SH-SY5Y (cell line): ENCODE results near the gene PDCD2L.

Experiments used
- GATA2 ChIP-seq: IDR thresholded peaks from 2 replicates; pipeline ENCODE4 v1.6.1; 2011; ENCODE audit warnings: mild to moderate bottlenecking, low read depth, low read length
- GATA3 ChIP-seq: IDR thresholded peaks from 2 replicates; pipeline ENCODE4 v1.6.1; 2011; ENCODE audit warnings: low read depth, mild to moderate bottlenecking, low read length, moderate library complexity

PDCD2L gene

DNA sequence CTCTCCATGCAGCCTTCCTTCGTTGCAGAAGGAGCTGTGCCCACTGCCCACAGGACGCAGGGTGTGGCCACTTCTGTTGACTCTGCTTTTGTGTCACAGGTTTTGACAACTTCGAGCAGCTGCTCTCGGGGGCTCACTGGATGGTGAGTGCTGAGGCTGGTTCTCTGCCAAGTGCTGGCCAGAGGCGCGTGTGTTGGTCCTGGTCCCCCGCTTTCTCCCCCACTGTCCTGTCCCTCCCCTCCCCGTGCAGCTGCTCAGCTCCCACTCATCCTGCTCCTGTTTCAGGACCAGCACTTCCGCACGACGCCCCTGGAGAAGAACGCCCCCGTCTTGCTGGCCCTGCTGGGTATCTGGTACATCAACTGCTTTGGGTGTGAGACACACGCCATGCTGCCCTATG lies 10.6 kb upstream of the PDCD2L start:
- TF ChIP-seq GATA3 (no peak), GATA2 (no peak)

DNA sequence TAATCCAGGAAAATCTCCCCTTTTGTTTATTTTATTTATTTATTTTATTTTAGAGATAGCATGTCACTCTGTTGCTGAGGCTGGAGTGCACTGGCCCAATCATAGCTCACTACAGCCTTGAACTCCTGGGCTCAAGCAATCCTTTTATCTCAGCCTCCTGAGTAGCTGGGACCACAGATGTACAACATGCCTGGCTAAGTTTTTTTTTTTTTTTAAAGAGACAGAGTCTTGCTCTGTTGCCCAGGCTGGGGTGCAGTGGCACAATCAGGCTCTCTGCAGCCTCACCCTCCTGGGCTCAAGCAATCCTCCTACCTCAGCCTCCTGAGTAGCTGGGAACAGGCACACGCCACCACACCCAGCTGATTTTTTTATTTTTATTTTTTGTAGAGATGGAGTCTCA lies 6.3 kb upstream of the PDCD2L start:
- TF ChIP-seq GATA3 (no peak), GATA2 (no peak)

DNA sequence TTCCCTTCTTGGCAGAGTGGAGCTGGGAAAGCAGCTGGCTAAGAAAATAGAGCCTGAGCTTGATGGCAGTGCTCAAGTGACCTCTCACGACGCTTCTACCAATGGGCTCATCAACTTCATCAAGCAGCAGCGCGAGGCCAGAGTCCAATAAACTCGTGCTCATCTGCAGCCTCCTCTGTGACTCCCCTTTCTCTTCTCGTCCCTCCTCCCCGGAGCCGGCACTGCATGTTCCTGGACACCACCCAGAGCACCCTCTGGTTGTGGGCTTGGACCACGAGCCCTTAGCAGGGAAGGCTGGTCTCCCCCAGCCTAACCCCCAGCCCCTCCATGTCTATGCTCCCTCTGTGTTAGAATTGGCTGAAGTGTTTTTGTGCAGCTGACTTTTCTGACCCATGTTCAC lies 4.3 kb upstream of the PDCD2L start:
- TF ChIP-seq GATA2, result no peak
- no peak for TF ChIP-seq GATA3

DNA sequence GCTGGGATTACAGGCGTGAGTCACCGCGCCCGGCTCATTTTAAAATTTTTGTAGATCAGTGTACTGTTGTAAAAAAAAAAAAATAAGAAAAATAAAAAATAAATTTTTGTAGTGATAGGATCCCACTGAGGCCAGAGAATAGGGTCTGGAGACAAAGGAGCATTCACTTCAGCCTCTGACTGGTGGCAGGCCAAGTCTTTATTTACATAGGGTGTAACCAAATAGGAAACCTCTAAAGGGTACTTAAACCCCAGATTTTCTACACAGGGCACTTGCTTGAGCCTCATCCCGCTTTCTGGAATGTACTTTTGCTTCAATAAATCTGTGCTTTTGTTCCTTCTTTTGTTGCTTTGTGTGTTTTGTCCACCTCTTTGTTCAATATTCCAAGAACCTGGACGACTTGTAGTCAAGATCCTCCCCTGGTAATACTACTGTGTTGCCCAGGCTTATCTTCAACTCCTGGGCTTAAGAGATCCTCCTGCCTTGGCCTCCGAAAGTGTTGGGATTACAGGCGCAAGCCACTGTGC lies 2.1 kb upstream of the PDCD2L start:
- TF ChIP-seq GATA2 (no peak), GATA3 (no peak)

DNA sequence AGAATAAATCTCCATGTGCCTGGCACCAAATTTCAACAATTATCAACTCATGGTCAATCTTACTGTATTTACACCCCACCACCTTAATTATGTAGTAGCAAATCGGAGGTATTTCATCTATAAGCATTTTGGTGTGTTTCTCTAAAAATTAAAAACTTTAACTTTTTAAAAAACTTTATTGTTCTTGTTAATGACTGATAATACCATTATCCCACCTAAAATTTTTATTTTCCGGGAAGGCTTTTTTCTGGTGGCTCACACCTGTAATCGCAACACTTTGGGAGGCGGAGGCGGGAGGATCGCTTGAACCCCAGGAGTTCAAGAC lies 453 bp upstream of the PDCD2L start:
- TF ChIP-seq GATA2, result no peak
- TF ChIP-seq GATA3, result no peak

DNA sequence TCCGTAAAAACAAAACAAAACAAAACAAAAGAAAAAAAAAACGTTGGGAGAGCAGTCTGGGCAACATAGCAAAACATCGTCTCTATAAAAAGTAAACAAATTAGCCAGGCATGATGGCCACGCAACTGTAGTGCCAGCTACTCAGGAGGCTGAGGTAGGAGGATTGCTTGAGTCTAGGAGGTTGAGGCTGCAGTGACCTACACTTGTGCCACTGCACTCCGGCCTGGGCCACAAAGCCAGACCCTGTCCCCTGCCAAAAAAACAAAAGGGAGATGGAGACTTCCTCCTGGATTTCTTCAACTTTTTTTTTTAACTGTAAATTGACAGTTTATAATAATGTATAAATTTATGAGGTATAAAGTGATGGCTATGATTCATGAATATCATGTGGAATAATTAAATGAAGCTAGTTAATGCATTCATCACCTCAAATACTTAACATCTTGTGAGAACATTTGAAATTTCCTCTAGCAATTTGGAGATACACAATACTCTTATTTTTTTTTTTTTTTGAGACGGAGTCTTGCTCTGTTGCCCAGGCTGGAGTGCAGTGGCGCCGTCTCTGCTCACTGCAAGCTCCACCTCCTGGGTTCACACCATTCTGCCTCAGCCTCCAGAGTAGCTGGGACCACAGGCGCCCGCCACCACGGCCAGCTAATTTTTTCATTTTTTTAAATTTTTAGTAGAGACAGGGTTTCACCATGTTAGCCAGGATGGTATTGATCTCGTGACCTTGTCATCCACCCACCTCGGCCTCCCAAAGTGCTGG lies 1.9 kb downstream of the PDCD2L start:
- no peak for TF ChIP-seq GATA2
- no peak for TF ChIP-seq GATA3

DNA sequence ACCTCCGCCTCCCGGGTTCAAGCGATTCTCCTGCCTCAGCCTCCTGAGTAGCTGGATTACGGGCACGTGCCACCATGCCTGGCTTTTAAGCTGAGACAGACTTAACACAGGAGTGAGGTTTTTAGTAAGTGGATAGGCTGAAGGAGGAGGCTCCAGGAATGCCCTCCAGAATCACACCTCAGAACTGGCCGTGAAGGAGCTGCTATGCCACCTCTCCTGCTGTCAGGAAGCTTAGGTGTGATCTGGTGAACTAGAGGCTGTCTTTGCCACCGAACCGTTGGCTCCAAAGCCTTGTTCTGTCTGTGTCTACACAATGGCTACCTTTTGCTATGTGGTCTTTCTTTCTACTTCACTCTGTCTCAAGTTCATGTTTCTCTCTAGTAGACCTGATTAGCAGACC lies 4.2 kb downstream of the PDCD2L start:
- TF ChIP-seq GATA3 (no peak), GATA2 (no peak)

DNA sequence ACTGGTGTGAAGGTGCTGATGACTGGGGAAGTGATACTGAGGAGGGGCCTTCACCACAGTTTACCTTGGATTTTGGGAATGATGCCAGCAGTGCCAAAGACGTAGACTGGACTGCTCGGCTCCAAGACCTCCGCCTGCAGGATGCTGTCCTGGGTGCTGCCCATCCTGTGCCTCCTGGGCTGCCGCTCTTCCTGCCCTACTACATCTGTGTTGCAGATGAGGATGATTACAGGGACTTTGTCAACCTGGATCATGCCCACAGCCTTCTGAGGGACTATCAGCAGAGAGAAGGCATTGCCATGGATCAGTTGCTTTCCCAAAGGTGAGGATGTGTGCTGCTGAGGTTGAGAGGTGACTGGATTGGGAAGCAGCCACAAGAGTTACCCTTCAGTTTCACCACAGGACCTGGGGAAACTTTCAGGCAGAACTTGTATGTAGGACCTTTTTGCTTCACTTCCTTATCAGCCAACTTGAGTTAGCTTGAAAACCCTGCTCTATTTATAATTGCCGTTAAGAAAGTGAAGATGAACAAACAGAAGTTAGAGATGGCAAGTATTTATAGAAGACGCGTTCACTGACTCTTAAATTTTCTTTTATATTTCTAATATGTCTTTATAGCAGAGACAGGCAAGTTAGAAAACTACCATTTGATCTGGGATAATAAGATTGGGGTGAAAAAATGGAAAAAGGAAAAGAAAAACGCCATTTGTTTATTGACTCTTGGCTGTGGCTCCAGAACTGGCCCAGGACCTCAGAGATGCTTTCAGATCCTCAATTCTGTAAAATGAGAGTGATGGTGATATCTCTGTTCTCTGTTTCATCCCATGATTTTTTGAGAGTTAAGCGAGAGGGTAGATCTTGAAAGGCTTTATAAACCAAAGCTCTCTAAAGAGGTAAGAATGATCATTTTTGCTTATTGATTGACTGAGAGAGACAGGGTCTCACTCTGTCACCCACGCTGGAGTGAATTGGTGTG lies 5.3 kb downstream of the PDCD2L start:
- TF ChIP-seq GATA3 (no peak), GATA2 (no peak)

DNA sequence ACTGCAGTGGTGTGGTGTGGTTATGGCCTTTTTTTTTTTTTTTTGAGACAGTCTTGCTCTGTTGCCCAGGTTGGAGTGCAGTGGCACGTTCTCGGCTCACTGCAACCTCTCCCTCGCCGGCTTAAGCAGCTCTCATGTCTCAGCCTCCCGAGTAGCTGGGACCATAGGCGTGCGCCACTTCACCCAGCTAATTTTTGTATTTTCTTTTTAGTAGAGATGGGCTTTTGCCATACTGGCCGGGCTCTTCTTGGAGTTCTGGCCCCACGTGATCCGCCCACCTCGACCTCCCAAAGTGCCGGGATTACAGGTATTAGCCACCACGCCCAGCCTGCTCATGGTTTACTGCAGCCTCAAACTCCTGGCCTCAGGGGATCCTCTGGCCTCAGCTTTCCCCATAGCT lies 7.0 kb downstream of the PDCD2L start:
- no peak for TF ChIP-seq GATA2
- TF ChIP-seq GATA3, result no peak

DNA sequence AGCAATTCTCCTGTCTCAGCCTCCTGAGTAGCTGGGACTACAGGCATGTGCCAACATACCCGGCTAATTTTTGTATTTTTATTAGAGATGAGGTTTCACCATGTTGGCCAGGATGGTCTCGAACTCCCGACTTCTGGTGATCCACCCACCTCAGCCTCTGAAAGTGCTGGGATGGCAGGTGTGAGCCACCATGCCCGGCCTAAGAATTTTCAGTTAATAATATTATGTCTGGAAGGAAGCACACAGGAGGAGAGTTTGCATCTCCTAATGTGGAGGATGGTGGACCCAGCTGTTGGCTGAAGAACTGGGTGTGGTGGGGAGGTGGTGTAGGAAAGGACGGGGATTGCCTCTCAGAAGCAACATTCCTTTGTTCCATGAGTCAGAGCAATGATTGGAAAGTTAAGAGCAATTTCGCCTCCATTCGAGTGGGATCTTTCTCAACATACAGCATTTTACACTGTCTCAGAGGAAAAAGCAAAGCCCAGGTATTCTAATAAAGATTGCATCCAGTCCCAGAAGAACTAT lies 11.9 kb downstream of the PDCD2L start:
- TF ChIP-seq GATA2 (no peak), GATA3 (no peak)

DNA sequence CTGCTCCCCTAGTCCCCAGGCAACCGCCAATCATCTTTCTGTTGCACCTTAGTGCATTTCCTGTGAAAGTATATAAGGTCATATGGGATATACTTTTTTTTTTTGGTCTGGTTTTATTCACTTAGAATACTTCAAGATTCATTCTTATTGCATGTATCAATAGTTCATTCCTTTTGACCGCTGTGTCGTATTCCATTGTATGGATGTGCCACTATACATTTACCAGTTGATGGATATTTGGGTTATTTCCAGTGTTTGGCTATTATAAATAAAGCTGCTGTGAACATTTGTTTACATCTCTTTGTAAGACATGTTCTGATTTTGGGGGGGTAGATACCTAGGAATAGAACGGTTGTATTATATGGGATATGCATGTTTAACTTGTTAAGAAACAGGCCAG lies 14.1 kb downstream of the PDCD2L start:
- no peak for TF ChIP-seq GATA2
- no peak for TF ChIP-seq GATA3

DNA sequence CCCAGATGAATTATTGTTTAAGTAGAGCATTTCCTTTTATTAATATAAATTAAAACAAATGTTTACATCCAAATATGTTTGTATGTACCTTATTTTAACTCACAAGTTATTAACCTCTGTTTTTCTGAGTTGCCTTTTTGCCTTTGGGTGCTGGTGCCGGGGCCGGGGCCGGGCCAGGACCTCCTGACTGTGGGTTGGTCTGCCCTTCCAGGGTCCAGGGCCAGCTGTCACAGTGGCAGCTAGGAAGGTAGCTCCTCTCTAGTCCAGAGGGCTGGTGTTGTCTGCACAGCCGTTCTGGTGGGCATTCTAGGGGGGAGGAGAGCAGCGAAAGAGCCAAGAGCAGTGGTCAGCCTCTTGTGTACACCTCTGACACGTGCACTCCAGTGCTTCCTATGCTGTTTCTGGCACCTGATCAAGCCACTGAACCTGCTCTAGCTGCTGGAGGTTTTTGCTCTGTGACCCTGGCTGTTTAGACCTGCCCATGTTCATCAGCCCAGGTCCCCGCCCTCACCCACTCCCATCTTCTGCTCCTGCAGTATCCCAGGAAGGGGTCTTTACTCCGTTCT lies 22.0 kb downstream of the PDCD2L start:
- TF ChIP-seq GATA2 (no peak), GATA3 (no peak)

DNA sequence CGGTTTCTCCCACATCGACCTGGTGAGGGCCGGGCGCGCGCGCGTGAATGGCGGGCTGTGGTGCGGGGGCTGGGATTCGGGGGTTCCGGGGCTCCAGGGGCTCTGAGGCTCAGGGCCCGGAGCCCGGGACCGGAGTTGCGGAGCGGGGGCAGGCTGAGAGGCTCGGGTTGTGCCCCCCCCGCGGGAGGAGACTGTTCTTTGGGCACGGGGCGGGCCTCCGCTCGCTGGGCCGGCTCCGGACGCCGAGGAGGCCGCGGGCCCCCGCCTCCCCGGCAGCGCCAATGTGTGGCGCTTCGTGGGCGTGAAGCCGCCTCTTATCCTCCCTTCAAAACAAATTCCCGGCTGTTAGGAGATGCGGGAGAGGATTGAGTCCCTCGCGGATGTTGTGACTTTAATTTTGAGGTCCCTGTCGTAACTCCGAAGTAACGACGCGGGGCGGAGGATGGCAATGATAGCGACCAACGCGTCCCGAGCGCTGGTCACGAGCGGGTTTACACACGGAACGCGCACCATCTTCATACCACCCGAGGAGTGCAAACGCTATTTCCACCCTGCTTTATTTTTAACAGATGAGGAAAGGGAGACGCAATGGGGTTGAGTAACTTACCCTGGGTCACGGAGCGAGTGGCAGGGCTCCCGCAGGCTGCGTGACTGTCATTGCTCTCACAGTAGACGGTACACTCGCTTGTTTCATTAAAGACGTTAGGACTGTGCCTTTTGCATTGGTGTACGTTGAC lies 24.5 kb downstream of the PDCD2L start:
- TF ChIP-seq GATA2, result no peak

DNA sequence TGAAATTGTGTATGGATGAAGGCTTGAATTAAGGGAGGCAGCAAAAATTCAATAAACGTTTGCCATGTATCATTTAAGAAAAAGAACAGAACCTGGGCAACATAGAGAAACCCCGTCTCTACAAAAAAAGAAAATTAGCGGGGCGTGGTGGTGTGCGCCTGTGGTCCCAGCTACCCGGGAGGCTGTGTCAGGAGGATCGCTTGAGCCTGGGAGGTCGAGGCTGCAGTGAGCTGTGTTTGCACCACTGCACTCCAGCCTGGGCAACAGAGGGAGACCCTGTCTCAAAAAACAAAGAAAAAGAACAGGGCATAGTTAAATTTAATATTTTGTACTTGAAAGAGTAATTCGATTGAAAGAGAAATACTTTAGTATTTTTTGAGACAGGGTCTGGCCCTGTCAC lies 25.4 kb downstream of the PDCD2L start:
- TF ChIP-seq GATA2 (no peak), GATA3 (no peak)
